ENCODE data around the gene CCDC92. TPM values are rescaled to one million over a fixed set of nuclear protein-coding genes. Genes with fewer than 3 reads are reported as not detected.
A peak's percentile ranks its signal among the peaks of the same experiment; 100 is the strongest.

The CCDC92 gene
- total RNA-seq, 1 donor from 2014 or later = 55.1 TPM

- peaks cover 10% of the 10 kb centered on the region for H3K4me1 Mint-ChIP-seq (ENCODE audit: unreplicated experiment)
- H3K4me3 Mint-ChIP-seq (ENCODE audit: unreplicated experiment) = no peak overlapping the region
- TF ChIP-seq, protein P1, sequence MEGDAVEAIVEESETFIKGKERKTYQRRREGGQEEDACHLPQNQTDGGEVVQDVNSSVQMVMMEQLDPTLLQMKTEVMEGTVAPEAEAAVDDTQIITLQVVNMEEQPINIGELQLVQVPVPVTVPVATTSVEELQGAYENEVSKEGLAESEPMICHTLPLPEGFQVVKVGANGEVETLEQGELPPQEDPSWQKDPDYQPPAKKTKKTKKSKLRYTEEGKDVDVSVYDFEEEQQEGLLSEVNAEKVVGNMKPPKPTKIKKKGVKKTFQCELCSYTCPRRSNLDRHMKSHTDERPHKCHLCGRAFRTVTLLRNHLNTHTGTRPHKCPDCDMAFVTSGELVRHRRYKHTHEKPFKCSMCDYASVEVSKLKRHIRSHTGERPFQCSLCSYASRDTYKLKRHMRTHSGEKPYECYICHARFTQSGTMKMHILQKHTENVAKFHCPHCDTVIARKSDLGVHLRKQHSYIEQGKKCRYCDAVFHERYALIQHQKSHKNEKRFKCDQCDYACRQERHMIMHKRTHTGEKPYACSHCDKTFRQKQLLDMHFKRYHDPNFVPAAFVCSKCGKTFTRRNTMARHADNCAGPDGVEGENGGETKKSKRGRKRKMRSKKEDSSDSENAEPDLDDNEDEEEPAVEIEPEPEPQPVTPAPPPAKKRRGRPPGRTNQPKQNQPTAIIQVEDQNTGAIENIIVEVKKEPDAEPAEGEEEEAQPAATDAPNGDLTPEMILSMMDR (IDR thresholded peaks at IDR 0.05) = no peak
- peaks cover 3% of the 10 kb centered on the region for H3K27me3 Mint-ChIP-seq (ENCODE audit: unreplicated experiment)
- no peak for DNase-seq (ENCODE audit: extremely low spot score, unreplicated experiment)
- no peak overlapping the region for H3K27ac Mint-ChIP-seq (ENCODE audit: unreplicated experiment)
- no peaks in the 10 kb centered on the region for H3K9me3 Mint-ChIP-seq (ENCODE audit: unreplicated experiment)
- no peaks in the 10 kb centered on the region for H3K36me3 Mint-ChIP-seq (ENCODE audit: unreplicated experiment)
Measured at GRCh38 chr12:123902821-123903220, 69.8 kb downstream of the CCDC92 start.

- no peaks in the 10 kb centered on the region for H3K9me3 Mint-ChIP-seq (ENCODE audit: unreplicated experiment)
- peaks cover 3% of the 10 kb centered on the region for H3K27me3 Mint-ChIP-seq (ENCODE audit: unreplicated experiment)
- peaks cover 18% of the 10 kb centered on the region for H3K4me1 Mint-ChIP-seq (ENCODE audit: unreplicated experiment)
- DNase-seq (ENCODE audit: extremely low spot score, unreplicated experiment) = no peak
- H3K4me3 Mint-ChIP-seq (ENCODE audit: unreplicated experiment) = peak overlapping the region; percentile 48
- no peaks in the 10 kb centered on the region for H3K36me3 Mint-ChIP-seq (ENCODE audit: unreplicated experiment)
- TF ChIP-seq, protein P1 (IDR thresholded peaks at IDR 0.05) = no peak
- H3K27ac Mint-ChIP-seq (ENCODE audit: unreplicated experiment) = no peak overlapping the region
Measured at GRCh38 chr12:123900871-123901376, 71.7 kb downstream of the CCDC92 start.

DNA sequence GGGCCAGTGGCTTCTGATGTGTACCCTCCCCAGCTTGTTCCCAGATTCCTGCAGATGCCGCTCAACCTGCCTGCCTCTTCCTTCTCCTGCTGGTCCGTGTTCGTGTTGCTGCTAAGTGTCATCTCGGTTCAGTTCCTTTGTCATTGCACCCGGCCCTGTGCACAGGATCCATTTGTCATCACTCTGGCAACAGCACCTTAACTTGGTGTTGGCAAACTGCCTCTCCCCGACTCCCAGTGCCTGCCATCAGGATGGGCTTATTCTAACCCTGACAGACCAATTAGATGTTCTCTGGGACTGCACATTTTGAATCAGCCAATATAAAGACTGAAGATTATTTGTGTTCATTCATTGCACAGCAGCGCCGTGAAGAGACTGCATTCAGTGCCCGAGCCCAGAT lies 73.3 kb downstream of the CCDC92 start:
- Mint-ChIP-seq H3K27ac (ENCODE audit: unreplicated experiment) (no peak overlapping the region), H3K9me3 (ENCODE audit: unreplicated experiment) (no peaks in the 10 kb centered on the region), H3K27me3 (ENCODE audit: unreplicated experiment) (peaks cover 3% of the 10 kb centered on the region), H3K36me3 (ENCODE audit: unreplicated experiment) (no peaks in the 10 kb centered on the region), H3K4me3 (ENCODE audit: unreplicated experiment) (no peak overlapping the region), H3K4me1 (ENCODE audit: unreplicated experiment) (peaks cover 15% of the 10 kb centered on the region)
- DNase-seq (ENCODE audit: extremely low spot score, unreplicated experiment) = no peak
- TF ChIP-seq, protein P1 (IDR thresholded peaks at IDR 0.05) = no peak

DNA sequence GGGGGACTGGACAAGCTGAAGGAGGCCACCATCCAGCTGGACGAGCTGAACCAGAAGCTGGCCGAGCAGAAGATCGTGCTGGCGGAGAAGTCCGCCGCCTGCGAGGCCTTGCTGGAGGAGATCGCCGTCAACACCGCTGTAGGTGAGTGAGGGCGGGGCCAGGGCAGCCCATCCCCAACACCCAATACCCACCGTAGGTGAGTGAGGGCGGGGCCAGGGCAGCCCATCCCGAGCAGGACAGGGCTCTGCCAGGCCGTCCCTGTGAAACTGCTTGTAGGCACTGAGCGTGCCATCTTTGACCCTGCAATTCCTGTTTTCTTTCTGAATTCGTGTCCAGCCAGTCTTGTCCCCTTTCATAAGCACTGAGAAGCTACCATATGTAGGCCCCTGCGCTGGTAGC lies 74.0 kb downstream of the CCDC92 start:
- no peak overlapping the region for H3K4me3 Mint-ChIP-seq (ENCODE audit: unreplicated experiment)
- no peak overlapping the region for H3K27ac Mint-ChIP-seq (ENCODE audit: unreplicated experiment)
- no peaks in the 10 kb centered on the region for H3K36me3 Mint-ChIP-seq (ENCODE audit: unreplicated experiment)
- TF ChIP-seq, protein P1 (IDR thresholded peaks at IDR 0.05) = no peak
- no peaks in the 10 kb centered on the region for H3K27me3 Mint-ChIP-seq (ENCODE audit: unreplicated experiment)
- peaks cover 15% of the 10 kb centered on the region for H3K4me1 Mint-ChIP-seq (ENCODE audit: unreplicated experiment)
- DNase-seq (ENCODE audit: extremely low spot score, unreplicated experiment) = no peak
- no peaks in the 10 kb centered on the region for H3K9me3 Mint-ChIP-seq (ENCODE audit: unreplicated experiment)

DNA sequence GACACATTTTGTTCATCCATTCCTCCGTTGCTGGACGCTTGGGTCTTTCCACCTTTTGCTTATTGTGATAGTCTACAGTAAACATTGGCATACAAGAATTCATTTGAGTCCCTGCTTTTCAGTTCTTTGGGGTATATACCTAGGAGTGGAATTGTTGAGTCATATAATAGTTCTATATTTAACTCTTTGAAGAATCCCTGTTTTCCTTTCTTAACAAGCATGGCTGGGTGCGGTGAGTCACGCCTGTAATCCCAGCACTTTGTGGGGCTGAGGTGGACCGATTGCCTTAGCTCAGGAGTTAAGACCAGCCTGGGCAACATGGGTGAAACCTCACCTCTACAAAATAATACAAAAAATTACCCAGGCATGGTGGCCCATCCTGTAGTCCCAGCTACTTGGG lies 75.4 kb downstream of the CCDC92 start:
- H3K9me3 Mint-ChIP-seq (ENCODE audit: unreplicated experiment) = no peaks in the 10 kb centered on the region
- no peak for DNase-seq (ENCODE audit: extremely low spot score, unreplicated experiment)
- no peaks in the 10 kb centered on the region for H3K27me3 Mint-ChIP-seq (ENCODE audit: unreplicated experiment)
- no peak overlapping the region for H3K4me3 Mint-ChIP-seq (ENCODE audit: unreplicated experiment)
- H3K27ac Mint-ChIP-seq (ENCODE audit: unreplicated experiment) = no peak overlapping the region
- TF ChIP-seq, protein P1 (IDR thresholded peaks at IDR 0.05) = no peak
- H3K4me1 Mint-ChIP-seq (ENCODE audit: unreplicated experiment) = peaks cover 15% of the 10 kb centered on the region
- no peaks in the 10 kb centered on the region for H3K36me3 Mint-ChIP-seq (ENCODE audit: unreplicated experiment)
